GM21381 (cell line): Measurements from ENCODE around the gene GALNT8.
A peak's percentile ranks its signal among the peaks of the same experiment; 100 is the strongest.

Experiments used
- ATAC-seq: cut with Tn5 transposase; IDR thresholded peaks from one replicate; pipeline ENCODE4 v1.9.1; 2021; ENCODE audit warnings: mild to moderate bottlenecking, moderate library complexity; ENCODE audit not compliant: unreplicated experiment

Gene GALNT8

GRCh38 chr12:4796216-4796615 is 76.0 kb downstream of the GALNT8 start:
- no peak for ATAC-seq

- no peak for ATAC-seq
Observed at GRCh38 chr12:4796694-4797482, 76.7 kb downstream of the GALNT8 start.

- ATAC-seq = no peak
Observed at GRCh38 chr12:4800555-4800954, 80.4 kb downstream of the GALNT8 start.

GRCh38 chr12:4802841-4803240 is 82.6 kb downstream of the GALNT8 start:
- ATAC-seq = no peak

GRCh38 chr12:4806439-4807115 is 86.4 kb downstream of the GALNT8 start:
- no peak for ATAC-seq

- no peak for ATAC-seq
Observed at GRCh38 chr12:4807116-4807783, 87.0 kb downstream of the GALNT8 start.

- peak; percentile 44 for ATAC-seq
Observed at GRCh38 chr12:4807813-4808212, 87.6 kb downstream of the GALNT8 start.

- ATAC-seq = no peak
Observed at GRCh38 chr12:4809013-4809448, 88.8 kb downstream of the GALNT8 start.

- ATAC-seq = no peak
Observed at GRCh38 chr12:4809449-4810218, 89.4 kb downstream of the GALNT8 start.

GRCh38 chr12:4810219-4810671 is 90.0 kb downstream of the GALNT8 start:
- no peak for ATAC-seq

- ATAC-seq = no peak
Observed at GRCh38 chr12:4812624-4813327, 92.6 kb downstream of the GALNT8 start.

GRCh38 chr12:4813741-4814140 is 93.5 kb downstream of the GALNT8 start:
- no peak for ATAC-seq

- no peak for ATAC-seq
Observed at GRCh38 chr12:4814485-4814884, 94.3 kb downstream of the GALNT8 start.

- no peak for ATAC-seq
Observed at GRCh38 chr12:4816744-4817525, 96.7 kb downstream of the GALNT8 start.

GRCh38 chr12:4817880-4818279 is 97.7 kb downstream of the GALNT8 start:
- ATAC-seq = no peak

- no peak for ATAC-seq
Observed at GRCh38 chr12:4819654-4820053, 99.5 kb downstream of the GALNT8 start.

GRCh38 chr12:4820971-4821370 is 100.8 kb downstream of the GALNT8 start:
- no peak for ATAC-seq
